ENCODE measurements around the gene ENC1. TPM values are rescaled to one million over a fixed set of nuclear protein-coding genes. Genes with fewer than 3 reads are reported as not detected.

ENC1 gene
- total and polyA plus RNA-seq, 10 of the 15 experiments (the other 5 are each of a cell fraction or from before 2014, with no cell fraction given) = 8.2 to 55.5 (median 32.1) TPM

DNA sequence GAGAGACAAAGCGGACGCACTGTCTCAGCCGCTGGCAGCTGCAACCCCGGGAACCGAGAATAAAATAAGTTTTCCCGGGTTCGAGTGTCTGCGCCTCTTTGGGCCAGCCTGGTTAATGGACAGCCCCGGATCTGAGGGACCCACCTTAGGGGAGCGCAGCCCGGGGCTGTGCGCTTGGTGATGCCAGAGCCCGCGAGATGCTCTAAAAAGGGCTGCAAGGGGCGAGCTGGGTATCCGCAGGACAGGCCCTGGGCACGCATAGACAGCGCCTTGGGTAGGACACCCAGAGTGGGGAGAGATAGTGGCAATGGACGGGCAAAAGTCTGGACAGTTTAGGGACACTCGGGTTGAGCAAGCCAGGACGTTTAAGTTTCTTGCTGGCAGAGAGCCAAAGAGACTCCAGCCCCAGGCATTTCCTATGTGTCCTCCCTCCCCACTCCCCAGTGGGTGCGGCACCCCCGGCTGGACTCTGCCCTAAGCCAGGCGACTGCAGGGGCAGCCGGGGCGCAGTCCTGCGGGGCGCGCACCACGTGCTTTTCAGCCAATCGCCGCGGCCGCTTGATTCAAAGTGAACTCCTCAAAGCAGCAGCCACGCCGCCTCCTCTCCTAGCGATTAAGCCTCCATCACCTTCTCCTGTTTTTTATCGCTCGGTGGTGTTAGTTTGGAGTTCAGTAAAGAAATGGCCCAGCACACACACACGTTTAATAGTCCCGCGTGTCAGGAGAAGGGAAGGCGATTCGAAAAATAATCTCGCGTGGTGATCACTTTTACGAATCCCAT lies 616 bp upstream of the ENC1 start (continued):
- TF ChIP-seq ZBTB4 (CRISPR knock-in tag; IDR thresholded peaks at IDR 0.05) = no peak
- TF ChIP-seq FOXK2 (IDR thresholded peaks at IDR 0.05) = no peak
- no peak for TF ChIP-seq TCF12 (IDR thresholded peaks at IDR 0.05; ENCODE audit: low read depth, low read length)
- TF ChIP-seq NFYB (IDR thresholded peaks at IDR 0.05; ENCODE audit: insufficient read depth, low read depth, low read length) = peak; percentile 20; the same call in 1 of the 2 replicates
- no peak for TF ChIP-seq SIX5 (IDR thresholded peaks at IDR 0.05; ENCODE audit: low read depth, low read length, severe bottlenecking)
- TF ChIP-seq CHD1 (IDR thresholded peaks at IDR 0.05; ENCODE audit: low read depth, low read length) = no peak
- TF ChIP-seq NR2C1 (IDR thresholded peaks at IDR 0.05) = no peak
- no peak for TF ChIP-seq TAF1 (IDR thresholded peaks at IDR 0.05; ENCODE audit: borderline replicate concordance, low read depth, low read length)
- TF ChIP-seq, protein P1, sequence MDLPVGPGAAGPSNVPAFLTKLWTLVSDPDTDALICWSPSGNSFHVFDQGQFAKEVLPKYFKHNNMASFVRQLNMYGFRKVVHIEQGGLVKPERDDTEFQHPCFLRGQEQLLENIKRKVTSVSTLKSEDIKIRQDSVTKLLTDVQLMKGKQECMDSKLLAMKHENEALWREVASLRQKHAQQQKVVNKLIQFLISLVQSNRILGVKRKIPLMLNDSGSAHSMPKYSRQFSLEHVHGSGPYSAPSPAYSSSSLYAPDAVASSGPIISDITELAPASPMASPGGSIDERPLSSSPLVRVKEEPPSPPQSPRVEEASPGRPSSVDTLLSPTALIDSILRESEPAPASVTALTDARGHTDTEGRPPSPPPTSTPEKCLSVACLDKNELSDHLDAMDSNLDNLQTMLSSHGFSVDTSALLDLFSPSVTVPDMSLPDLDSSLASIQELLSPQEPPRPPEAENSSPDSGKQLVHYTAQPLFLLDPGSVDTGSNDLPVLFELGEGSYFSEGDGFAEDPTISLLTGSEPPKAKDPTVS (IDR thresholded peaks at IDR 0.05; ENCODE audit: low read depth, low read length) = no peak
- peak; percentile 6 to 32; a peak in 2 of 4 replicates for TF ChIP-seq IKZF2 (IDR thresholded peaks at IDR 0.05)
- no peak for TF ChIP-seq BRCA1 (IDR thresholded peaks at IDR 0.05; ENCODE audit: low read depth, low read length)
- TF ChIP-seq ETV6 (conservative IDR thresholded peaks at IDR 0.05 in 1 of 2, IDR thresholded peaks at IDR 0.05 in 1 of 2; ENCODE audit: borderline replicate concordance in 1 of 2, low read depth in 1 of 2) = no peak
- no peak for TF ChIP-seq ZNF24 (IDR thresholded peaks at IDR 0.05)
- 0 out of 2 replicates have a peak, but pooled peaks have one; percentile 7 for TF ChIP-seq EED (IDR thresholded peaks at IDR 0.05; ENCODE audit: low read depth)
- TF ChIP-seq HCFC1 (IDR thresholded peaks at IDR 0.05; ENCODE audit: low read length) = no peak
- no peak for TF ChIP-seq ESRRA (IDR thresholded peaks at IDR 0.05; ENCODE audit: low read length)
- TF ChIP-seq SIN3A (IDR thresholded peaks at IDR 0.05; ENCODE audit: low read depth, low read length) = no peak
- no peak for TF ChIP-seq TBL1XR1 (IDR thresholded peaks at IDR 0.05; ENCODE audit: low read depth, low read length)
- TF ChIP-seq ZSCAN29 (IDR thresholded peaks at IDR 0.05) = peak; percentile 47; the same call in 1 of the 2 replicates
- peak; percentile 24 for TF ChIP-seq HDAC6 (IDR thresholded peaks at IDR 0.05; ENCODE audit: unreplicated experiment)
- TF ChIP-seq TCF3 (IDR thresholded peaks at IDR 0.05; ENCODE audit: borderline replicate concordance, insufficient read depth, low read depth, low read length) = no peak
- TF ChIP-seq ASH2L (IDR thresholded peaks at IDR 0.05; ENCODE audit: borderline replicate concordance, low read depth) = no peak
- TF ChIP-seq NRF1 (conservative IDR thresholded peaks at IDR 0.05; ENCODE audit: low read depth, low read length) = no peak
- TF ChIP-seq, protein P2, sequence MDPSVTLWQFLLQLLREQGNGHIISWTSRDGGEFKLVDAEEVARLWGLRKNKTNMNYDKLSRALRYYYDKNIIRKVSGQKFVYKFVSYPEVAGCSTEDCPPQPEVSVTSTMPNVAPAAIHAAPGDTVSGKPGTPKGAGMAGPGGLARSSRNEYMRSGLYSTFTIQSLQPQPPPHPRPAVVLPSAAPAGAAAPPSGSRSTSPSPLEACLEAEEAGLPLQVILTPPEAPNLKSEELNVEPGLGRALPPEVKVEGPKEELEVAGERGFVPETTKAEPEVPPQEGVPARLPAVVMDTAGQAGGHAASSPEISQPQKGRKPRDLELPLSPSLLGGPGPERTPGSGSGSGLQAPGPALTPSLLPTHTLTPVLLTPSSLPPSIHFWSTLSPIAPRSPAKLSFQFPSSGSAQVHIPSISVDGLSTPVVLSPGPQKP (IDR thresholded peaks at IDR 0.05; ENCODE audit: low read depth, low read length) = no peak
- no peak; the same call in 1 of the 2 replicates for TF ChIP-seq NR2F1 (conservative IDR thresholded peaks at IDR 0.05)
- TF ChIP-seq MTA2 (IDR thresholded peaks at IDR 0.05; ENCODE audit: low read depth) = peak; percentile 25; the same call in 1 of the 2 replicates
- TF ChIP-seq CREM (IDR thresholded peaks at IDR 0.05; ENCODE audit: low read depth) = no peak
- TF ChIP-seq RBBP5 (conservative IDR thresholded peaks at IDR 0.05) = no peak

Data from GM12878 (cell line).